HG02763 (cell line): ENCODE data around the gene MYH11.
A peak's percentile ranks its signal among the peaks of the same experiment; 100 is the strongest.

Experiments
- ATAC-seq: cut with Tn5 transposase; IDR thresholded peaks from one replicate; pipeline ENCODE4 v1.9.1; 2021; ENCODE audit warnings: mild to moderate bottlenecking, moderate library complexity; ENCODE audit not compliant: unreplicated experiment

Gene MYH11

DNA sequence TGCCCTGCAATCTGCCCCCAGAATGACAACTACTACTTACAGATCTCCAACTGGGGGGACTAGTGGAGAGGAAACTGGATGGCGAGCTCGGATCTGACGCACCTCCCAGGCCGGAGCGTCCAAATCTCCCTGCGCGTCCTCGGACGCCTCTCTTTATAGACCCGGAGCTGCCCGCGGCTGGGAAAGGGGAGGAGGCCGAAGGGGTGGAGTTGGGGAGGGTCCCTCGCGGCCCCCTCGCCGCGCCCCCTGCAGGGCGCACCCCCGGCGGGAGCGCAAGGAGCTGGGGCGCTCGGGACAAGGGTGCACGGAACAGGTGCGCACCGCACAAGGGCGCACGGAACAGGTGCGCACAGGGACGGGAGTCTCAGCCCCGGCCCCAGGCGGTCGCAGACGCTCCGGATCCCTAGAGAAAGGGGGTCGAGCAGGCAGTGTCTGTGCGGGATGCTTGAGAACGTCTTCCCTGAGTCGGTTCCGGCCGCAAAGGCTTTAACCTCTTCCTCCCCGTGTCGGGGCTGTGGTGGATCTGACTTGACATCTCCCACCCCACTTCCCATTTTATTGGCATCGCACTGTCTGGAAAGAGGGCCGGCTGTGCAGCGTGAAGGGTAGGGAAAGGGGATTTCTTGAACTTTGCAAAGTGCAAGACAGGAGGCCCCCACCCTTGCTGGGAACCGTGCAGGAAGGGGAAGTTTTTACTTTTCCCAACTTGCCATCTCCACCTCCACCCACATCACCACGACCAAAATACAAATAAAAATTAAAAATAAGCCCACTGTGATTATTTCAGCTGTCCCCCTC lies at the start of gene MYH11:
Gene MYH11 (minus strand): TSS at position 128 of the 798 bp plus-strand sequence. CDS start 18,776 bp downstream, outside the sequence.
- no peak for ATAC-seq

DNA sequence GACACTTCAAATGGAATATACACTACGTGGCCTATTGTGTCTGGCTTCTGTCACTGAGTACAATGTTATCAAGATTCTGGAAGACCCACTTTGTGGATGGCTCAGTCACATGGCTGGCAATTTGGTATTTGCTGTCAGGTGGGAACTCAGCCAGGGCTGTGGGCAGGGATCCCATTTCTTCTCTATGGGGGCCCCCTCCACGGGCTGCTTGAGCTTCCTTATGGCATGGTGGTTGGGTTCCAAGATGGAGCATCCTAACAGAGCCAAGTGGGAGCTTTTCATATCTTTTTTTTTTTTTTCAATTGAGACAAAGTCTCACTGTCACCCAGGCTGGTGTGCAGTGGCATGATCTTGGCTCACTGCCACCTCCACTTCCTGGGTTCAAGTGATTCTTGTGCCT lies 49.6 kb upstream of the MYH11 start:
- ATAC-seq, result no peak

DNA sequence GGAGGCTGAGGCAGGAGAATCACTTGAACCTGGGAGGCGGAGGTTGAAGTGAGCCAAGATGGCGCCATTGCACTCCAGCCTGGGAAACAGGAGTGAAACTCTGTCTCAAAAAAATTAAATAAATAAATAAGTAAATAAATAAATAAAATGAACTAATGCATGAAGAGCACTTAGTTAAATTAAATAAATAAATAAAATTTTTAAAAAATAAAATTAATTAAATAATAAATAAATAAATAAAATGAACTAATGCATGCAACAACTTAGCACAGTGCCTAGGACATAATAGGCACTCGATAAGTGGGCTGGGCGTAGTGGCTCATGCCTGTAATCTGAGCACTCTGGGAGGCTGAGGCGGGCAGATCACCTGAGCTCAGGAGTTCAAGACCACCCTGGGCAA lies 47.1 kb upstream of the MYH11 start:
- ATAC-seq, result no peak

DNA sequence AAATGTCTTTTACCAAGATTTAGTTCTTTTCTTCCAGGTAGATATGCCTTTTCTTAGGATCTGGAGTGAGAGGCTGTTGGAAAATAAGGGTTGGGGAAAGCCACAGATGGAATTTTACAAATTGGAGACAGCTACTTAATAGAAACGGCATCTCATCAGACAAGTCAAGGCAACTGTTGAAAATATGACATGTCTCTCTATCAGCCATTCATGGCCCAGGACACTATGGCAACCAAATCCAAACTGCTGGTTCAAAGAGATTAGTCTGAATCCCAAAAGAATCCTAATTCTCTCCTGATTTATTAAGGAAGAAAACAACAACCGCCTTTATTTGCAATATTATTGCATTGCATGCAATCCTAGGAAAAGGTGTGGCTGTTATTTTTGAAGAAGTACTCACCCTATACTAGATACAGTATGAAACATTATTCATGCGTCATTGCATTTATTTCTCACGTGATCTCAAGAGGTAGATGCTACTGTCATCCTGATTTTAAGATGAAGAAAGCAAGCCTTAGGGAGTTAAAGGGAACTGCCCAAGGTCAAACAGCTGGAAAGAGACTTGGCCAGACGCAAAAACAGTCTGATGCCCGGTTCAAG lies 44.2 kb upstream of the MYH11 start:
- ATAC-seq, result no peak

DNA sequence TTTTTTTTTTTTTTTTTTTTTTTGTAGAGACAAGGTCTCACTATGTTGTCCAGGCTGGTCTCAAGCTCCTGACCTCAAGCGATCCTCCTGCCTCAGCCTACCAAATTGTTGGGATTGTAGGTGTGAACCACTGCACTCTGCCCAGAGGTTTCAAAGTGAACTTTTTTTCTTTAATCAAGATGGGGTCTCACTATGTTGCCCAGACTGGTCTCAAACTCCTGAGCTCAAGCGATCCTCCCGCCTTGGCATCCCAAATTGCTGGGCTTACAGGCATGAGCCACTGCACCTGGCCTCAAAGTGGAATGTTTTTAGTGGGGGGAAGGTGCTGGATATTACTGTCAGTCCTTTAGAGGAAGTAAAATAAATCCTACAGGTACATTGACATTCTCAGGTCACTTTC lies 43.5 kb upstream of the MYH11 start:
- ATAC-seq, result no peak

DNA sequence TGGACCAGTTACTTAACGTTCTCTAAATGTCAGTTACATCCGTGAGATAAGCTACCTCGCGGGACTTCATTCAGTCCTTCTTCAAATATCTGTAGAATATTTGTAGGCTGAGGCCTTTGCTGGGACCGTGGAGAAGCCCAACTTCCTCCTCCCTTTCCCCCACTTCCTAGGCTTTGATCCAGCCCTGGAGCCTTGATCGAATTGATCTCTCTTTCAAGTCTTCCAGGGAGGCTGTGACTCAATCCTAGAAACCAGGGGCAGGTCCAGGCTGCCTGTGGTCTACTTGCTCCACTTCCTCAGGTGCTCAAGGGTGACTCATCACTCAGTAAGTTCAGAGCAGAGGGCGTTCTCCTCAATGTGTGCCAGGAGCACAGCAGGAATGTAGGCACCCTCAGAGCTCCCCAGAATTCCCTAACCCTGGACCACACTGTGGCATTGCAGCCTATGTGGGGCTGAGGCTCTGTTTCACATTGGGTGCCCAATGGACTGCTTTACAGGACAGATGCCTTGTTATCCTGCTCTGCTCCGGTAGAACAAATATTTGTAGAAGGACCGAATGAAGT lies 42.8 kb upstream of the MYH11 start:
- ATAC-seq, result peak; percentile 54

DNA sequence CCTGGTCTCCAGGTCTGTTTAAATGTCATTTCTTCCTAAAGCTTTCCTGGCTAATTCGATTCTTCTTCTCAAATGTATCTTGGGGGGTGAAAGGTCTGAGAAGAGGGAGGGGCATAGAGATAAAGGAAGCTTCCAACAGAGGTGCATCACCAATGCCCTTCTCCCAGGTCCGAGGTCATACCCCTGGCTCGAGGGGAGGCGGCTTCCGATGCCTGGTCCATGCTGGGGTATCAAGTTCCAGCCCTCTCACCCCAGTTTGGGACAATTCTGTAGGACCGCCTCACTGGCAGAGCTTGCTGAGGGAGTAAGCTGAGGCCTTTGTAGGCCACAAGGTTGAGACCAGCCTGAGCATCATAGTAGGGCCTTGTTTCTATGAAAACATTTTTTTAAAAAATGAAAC lies 41.8 kb upstream of the MYH11 start:
- ATAC-seq, result no peak

DNA sequence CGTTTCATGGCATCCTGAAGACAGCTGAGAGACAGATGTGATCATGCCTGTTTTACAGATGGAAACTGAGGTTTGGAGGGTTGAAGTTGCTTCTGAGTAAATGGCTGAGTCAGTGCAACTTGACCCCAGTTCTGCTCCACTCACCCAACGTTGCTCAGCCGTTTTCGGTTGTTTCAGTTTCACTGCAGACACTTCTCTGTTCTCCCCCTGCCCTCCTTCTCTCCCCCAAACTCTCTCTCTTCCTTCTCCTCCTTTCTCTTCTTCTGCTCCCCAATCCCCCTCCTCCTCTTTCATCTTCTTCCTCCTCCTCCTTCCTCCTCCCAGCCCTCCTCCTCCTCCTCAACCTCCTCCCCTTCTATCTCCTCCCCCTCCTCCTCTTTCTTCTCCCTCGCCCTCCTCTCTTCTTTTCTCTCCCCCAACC lies 41.0 kb upstream of the MYH11 start:
- ATAC-seq, result no peak

DNA sequence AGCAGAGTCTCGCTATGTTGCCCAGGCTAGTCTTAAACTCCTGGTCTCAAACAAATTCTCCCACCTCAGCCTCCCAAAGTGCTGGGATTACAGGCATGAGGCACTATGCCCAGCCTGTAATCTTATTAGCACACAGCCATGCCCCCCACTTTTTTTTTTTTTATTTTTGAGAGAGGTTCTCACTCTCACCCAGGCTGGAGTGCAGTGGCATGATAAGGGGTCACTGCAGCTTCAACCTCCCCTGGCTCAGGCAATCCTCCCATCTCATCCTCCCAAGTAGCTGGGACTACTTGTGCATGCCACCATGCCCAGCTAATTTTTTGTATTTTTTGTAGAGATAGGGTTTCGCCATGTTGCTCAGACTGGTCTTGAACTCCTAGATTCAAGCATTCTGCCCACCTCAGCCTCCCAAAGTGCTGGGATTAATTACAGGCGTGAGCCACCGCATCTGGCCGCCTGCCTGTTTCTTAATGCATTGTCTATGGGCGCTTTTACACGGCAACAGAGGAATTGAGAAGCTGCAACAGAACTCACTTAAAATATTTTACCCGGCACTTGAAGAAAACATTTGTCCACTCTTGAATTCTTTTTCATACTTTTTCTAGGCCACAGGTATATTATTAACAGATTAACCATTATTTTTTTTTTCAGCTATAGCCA lies 40.4 kb upstream of the MYH11 start:
- ATAC-seq, result no peak

DNA sequence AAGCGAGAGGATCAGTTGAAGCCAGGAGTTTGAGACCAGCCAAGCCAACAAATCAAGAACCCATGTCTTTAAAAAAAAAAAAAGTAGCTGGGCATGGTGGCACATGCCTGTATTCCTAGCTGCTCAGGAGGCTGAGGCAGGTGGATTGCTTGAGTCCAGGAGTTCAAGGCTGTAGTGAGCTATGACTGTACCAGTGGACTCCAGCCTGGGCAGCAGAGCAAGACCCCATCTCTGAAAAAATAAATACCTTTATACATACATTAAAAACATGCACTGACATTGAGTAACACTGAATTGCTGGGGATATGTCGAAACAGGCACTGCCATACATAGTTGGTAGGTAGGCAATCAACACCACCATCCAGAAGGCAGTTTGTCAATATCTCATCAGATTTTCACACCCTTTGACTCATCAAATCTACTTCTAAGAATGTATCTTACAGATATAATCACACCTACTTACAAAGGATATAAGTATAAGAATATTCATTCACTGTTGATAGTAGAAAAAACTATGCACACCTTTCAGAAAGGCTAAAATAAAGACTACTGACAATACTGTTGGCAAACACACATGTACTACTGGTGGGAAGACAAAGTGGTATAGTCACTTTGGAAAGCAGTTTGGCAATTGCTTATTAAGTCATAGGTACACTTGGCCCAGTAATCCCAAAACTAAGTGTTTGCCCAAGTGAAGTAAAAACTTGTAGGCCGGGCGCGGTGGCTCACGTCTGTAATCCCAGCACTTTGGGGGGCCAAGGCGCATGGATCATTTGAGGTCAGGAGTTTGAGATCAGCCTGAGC lies 37.9 kb upstream of the MYH11 start:
- ATAC-seq, result no peak

DNA sequence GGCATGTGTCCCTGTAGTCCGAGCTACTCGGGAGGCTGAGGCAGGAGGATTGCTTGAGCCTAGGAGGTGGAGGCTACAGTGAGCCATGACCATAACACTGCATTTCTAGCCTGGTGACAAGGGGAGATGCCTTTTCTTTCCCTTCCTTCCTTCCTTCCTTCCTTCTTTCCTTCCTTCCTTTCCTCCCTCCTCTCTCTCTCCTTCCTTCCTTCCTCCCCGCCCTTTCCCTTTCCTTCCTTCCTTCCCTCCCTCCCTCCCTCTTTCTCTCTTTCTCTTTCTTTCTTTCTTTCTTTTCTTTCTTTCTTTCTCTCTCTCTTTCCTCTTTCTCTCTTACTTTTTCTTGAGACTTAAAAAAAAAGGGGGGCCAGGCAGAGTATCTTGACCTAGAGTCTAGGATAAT lies 34.7 kb upstream of the MYH11 start:
- ATAC-seq, result no peak

DNA sequence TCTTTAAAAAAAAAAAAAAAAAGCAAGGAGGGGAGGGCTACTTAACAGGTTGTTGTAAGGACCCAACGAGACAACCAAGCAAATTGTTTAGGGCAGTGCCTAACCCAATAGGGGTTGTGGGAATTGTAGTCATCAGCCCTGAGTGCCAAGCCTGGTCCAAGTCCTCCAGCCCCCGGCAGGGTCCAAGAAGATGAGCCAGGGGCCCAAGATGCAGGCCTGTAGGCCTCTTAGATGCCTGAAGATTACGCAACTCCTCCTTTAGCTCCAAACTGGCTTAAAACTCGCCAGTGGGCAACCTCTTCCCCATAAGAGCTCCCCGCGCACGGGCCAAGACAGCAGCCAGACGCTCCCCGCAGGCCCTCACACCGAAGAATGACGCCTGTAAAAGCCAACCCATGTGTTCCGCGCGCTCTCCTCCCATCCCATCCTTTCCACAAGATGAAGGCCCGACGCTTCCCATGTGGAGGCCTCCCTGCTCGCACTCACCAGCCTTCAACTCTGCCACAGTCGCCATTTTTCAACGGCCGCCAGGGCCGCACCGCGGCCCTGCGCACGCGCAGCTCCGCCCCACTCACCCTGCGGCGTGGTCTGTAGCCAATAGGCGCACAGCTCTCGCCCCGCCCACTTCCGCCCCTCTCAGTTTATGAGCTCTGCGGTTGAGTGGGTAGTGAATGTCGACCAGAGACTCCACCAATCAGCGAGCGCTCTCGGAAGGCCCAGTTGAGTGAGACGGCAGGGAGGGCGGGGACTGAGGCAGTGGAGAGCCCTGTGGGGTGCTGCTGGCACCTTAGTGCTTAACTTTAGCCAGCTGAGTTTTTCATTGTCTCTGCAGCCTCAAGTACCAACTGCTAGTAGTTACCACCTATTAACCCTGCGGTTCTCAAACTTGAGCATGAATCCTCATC lies 31.5 kb upstream of the MYH11 start, which contains the start of gene CEP20:
Gene CEP20 (minus strand): TSS at position 532 of the 905 bp plus-strand sequence. CDS start 18 bp downstream, at position 514.
- ATAC-seq, result peak; percentile 95

DNA sequence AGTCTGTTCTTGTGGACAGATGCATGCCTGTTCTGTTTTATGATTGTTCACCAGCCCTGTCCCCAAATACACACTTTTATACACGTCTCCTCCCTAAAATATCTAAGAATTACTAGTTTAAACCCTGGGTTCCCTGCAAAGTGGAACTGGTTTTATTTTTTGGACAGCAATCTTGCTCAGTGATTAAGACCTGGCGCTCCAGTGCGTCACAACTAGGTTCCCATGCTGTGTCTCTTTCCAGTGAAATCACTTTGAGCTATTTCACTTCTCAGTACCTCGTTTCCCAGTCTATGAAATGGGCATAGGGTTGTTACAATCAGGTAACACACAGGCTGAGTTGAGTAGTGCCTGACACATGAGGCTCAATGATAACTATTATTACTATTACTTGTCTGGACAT lies 30.5 kb upstream of the MYH11 start:
- no peak for ATAC-seq

DNA sequence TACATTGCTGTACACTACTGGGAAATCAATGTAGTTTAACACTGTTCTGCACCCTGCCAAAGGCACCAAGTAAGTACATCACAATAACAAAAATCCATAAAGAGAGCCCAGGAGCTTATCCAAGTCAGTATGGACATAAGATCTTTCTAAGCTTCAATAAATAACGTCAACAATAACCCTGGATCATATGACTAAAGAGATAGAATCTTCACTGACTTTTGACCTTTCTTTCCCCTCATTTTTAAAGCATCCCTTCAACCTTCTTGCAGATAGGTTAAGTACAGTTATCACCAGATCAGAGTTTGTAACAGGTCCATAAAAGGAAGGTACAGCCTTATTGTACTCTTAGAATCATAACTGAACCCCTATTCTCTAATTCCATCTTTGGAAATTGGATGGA lies 29.2 kb upstream of the MYH11 start:
- no peak for ATAC-seq

DNA sequence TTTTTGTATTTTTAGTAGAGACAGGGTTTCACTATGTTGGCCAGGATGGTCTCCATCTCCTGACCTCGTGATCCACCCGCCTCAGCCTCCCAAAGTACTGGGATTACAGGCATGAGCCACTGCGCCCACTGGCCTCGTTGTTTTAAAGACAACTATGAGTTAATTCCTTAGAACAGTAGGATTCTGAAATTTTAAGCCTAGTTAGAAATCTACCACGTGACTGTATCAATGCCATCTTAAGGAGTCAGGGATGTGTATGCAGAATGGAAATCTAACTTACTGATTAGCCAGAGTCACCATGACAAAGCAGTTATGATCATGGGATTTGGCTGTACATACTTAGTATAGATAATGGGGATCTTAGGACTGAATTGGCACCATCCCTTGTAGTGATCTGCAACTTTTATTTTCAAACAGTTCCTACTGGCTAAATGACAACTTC lies 28.8 kb upstream of the MYH11 start:
- no peak for ATAC-seq

DNA sequence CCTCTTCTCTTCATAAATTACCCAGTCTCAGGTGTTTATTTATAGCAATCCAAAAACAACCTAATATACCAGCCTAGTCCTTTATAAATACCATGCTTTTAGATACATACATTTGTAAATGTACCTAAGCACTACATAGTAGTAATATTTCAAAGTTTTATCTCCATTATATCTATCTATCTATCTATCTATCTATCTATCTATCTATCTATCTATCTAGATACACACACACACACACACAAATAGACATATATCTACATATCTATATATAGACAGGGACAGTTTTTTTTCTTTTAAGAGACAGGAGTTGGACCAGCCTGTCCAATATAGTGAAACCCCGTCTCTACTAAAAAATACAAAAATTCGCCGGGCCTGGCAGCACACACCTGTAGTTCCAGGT lies 25.7 kb upstream of the MYH11 start:
- no peak for ATAC-seq

DNA sequence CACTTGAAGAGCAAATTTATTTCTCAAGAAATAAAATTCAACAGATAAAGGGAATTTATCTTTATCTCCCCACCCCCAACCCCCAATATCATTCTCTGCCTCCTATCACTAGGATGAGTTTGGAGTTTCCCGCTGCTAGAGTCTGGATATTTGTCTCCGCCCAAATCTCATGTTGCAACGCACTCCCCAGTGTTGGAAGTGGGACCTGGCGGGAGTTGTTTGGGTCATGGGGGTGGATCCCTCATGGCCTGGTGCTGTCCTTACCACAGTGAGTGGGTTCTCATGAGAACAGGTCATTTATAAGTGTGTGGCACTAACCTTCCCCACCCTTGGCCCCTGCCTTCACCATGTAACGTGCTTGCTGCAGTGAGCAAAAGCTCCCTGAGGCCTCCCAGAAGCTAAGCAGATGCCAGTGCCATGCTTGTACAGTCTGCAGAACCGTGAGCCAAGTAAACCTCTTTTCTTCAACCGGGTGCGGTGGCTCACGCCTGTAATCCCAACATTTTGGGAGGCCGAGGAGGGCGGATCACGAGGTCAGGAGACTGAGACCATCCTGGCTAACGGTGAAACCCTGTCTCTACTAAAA lies 25.1 kb upstream of the MYH11 start:
- ATAC-seq, result no peak

DNA sequence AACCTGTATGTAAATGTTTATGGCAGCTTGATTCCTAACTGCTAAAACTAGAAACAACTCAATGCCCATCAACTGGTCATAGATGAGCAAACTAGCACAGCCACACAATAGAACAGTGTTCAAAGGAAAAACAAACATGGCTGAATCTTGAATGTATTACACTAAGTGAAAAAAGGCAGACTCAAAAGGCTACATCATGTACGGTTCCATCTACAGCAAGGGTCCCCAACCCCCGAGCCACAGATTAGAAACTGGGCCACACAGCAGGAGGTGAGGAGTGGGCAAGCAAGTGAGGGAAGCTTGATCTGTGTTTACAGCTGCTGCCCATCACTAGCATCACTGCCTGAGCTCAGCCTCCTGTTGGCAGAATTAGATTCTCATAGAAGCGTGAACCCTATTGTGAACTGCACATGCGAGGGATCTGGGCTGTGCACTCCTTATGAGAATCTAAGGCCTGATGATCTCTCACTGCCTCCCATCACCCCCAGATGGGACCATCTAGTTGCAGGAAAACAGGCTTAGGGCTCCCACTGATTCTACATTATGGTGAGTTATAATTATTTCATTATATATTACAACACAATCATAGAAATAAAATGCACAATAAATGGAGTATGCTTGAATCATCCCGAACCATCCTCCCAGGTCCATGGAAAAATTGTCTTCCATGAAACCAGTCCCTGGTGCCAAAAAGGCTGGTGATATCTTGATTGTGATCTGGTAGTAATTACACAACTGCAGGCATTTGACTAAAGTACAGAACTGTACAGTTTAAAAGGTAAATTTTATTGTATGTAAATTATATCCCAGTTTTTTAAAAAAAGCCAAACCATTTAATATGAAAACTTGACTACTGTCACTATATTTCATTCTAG lies 23.8 kb upstream of the MYH11 start:
- no peak for ATAC-seq
